ENCODE results near the gene TBX6. TPM values are rescaled to one million over a fixed set of nuclear protein-coding genes. Genes with fewer than 3 reads are reported as not detected.
A peak's percentile ranks its signal among the peaks of the same experiment; 100 is the strongest.

The TBX6 gene
- total RNA-seq, 1 donor from 2014 or later: 2.9 TPM

- H3K4me1 Mint-ChIP-seq (ENCODE audit: low read depth): peaks cover 26% of the 10 kb centered on the region
- intact Hi-C loops (cut with micrococcal nuclease): loop anchor here (1.0 to 10.0 kb wide), 3 partner anchors 11 to 290 kb away; partner anchors contain the start of gene CD2BP2
- H3K27me3 Mint-ChIP-seq (ENCODE audit: low read depth): no peaks in the 10 kb centered on the region
- peak overlapping the region; percentile 99 for H3K27ac Mint-ChIP-seq
- no peaks in the 10 kb centered on the region for H3K9me3 Mint-ChIP-seq
- no peak for DNase-seq (ENCODE audit: low spot score)
- peaks cover 54% of the 10 kb centered on the region for H3K36me3 Mint-ChIP-seq (ENCODE audit: low read depth)
- H3K4me3 Mint-ChIP-seq (ENCODE audit: low read depth): peak overlapping the region; percentile 100
These were observed 27.0 kb downstream of the TBX6 start for GRCh38 chr16:30064729-30065101.

- peaks cover 22% of the 10 kb centered on the region for H3K4me1 Mint-ChIP-seq (ENCODE audit: low read depth)
- H3K27ac Mint-ChIP-seq: peak overlapping the region; percentile 99
- H3K9me3 Mint-ChIP-seq: no peaks in the 10 kb centered on the region
These were observed 27.6 kb downstream of the TBX6 start for GRCh38 chr16:30063893-30064728.

GRCh38 chr16:30063278-30063892 lies 28.3 kb downstream of the TBX6 start:
- H3K27ac Mint-ChIP-seq: peak overlapping the region; percentile 99
- H3K27me3 Mint-ChIP-seq (ENCODE audit: low read depth): no peaks in the 10 kb centered on the region
- peak overlapping the region; percentile 100 for H3K4me3 Mint-ChIP-seq (ENCODE audit: low read depth)
- H3K36me3 Mint-ChIP-seq (ENCODE audit: low read depth): peaks cover 40% of the 10 kb centered on the region
- intact Hi-C loops (cut with micrococcal nuclease): loop anchor here (10.0 kb wide), 1 partner anchor 291 kb away; the partner anchor contains the start of gene CD2BP2
- no peak for DNase-seq (ENCODE audit: low spot score)
- H3K9me3 Mint-ChIP-seq: no peaks in the 10 kb centered on the region
- H3K4me1 Mint-ChIP-seq (ENCODE audit: low read depth): peaks cover 19% of the 10 kb centered on the region

More at GRCh38 chr16:30063893-30064728, 27.6 kb downstream of the TBX6 start:
- Mint-ChIP-seq H3K4me3 (ENCODE audit: low read depth) (peak overlapping the region; percentile 100), H3K36me3 (ENCODE audit: low read depth) (peaks cover 47% of the 10 kb centered on the region), H3K27me3 (ENCODE audit: low read depth) (no peaks in the 10 kb centered on the region)
- intact Hi-C loops (cut with micrococcal nuclease): loop anchor here (10.0 kb wide), 1 partner anchor 291 kb away; the partner anchor contains the start of gene CD2BP2
- DNase-seq (ENCODE audit: low spot score): peak; percentile 66

DNA sequence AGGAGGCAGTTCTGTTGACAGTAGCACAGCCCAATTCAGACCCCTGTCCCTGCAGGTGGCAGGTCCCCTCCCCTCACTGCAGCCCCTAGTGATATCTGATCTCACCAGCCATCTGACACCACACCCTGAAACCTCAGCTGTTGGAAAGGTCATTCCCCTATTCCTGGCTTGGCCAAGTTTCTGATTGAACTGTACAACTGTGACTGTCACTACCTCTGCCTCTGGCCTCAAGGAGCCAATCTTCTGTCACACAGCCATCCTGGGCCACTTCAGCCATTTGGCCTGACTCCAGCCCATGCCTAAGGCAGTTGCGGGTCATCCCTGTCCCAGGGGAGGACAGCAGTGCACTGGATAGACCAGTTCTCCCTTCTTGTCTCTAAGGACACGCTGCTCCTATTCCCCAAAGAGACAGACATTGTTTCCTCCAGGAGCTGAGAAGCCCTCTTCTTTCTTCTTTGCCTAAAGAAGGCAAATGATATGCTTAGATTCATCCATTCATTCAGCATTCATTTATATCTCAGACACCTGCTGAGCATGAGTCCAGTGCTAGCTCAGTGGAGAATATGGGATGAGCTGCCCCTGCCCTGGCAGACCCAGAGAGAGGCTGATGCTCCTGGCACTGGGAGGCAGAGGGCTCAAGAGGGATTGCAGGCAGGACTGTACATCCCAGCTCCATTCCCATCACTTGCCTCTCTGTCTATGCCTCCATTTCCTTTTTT lies 30.7 kb downstream of the TBX6 start:
- Mint-ChIP-seq H3K27me3 (ENCODE audit: low read depth) (no peaks in the 10 kb centered on the region), H3K4me1 (ENCODE audit: low read depth) (peaks cover 5% of the 10 kb centered on the region), H3K27ac (no peak overlapping the region), H3K36me3 (ENCODE audit: low read depth) (peaks cover 19% of the 10 kb centered on the region), H3K9me3 (no peaks in the 10 kb centered on the region), H3K4me3 (ENCODE audit: low read depth) (no peak overlapping the region)
- no peak for DNase-seq (ENCODE audit: low spot score)
- intact Hi-C loops (cut with micrococcal nuclease): loop anchor here (10.0 kb wide), 1 partner anchor 294 kb away; the partner anchor contains the start of gene CD2BP2

DNA sequence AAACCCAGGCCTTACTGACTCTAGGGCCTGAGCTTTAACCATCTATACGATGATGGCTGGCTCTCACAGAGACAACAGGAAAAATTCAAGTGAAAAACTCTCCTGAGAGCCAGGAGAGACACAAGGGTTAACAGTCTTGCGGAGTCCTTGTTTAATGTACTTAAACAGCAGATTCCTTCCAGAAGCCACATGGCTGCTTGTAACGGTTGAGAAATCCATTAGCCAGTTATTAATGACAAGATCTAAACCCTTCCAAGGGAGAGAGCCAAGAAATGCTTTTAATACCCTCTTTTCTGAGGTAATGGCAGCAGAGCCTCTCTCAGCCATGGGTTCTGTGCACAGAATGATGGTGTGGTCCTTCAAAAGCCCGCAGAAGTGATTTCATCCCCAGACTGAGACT lies 31.4 kb downstream of the TBX6 start:
- Mint-ChIP-seq H3K9me3 (no peaks in the 10 kb centered on the region), H3K27ac (no peak overlapping the region), H3K27me3 (ENCODE audit: low read depth) (no peaks in the 10 kb centered on the region), H3K4me1 (ENCODE audit: low read depth) (peaks cover 7% of the 10 kb centered on the region), H3K4me3 (ENCODE audit: low read depth) (no peak overlapping the region), H3K36me3 (ENCODE audit: low read depth) (peaks cover 12% of the 10 kb centered on the region)
- intact Hi-C loops (cut with micrococcal nuclease): loop anchor here (10.0 kb wide), 1 partner anchor 294 kb away; the partner anchor contains the start of gene CD2BP2
- no peak for DNase-seq (ENCODE audit: low spot score)

- H3K36me3 Mint-ChIP-seq (ENCODE audit: low read depth): no peaks in the 10 kb centered on the region
- no peak overlapping the region for H3K27ac Mint-ChIP-seq
- no peaks in the 10 kb centered on the region for H3K9me3 Mint-ChIP-seq
- peak; percentile 45 for DNase-seq (ENCODE audit: low spot score)
- intact Hi-C loops (cut with micrococcal nuclease): no loop called here
- H3K27me3 Mint-ChIP-seq (ENCODE audit: low read depth): no peaks in the 10 kb centered on the region
- peaks cover 25% of the 10 kb centered on the region for H3K4me1 Mint-ChIP-seq (ENCODE audit: low read depth)
- H3K4me3 Mint-ChIP-seq (ENCODE audit: low read depth): peak overlapping the region; percentile 64
These were observed 36.7 kb downstream of the TBX6 start for GRCh38 chr16:30054959-30055553.

- intact Hi-C loops (cut with micrococcal nuclease): no loop called here
- peaks cover 25% of the 10 kb centered on the region for H3K4me1 Mint-ChIP-seq (ENCODE audit: low read depth)
- no peaks in the 10 kb centered on the region for H3K9me3 Mint-ChIP-seq
- peak overlapping the region; percentile 64 for H3K4me3 Mint-ChIP-seq (ENCODE audit: low read depth)
- DNase-seq (ENCODE audit: low spot score): no peak
- no peaks in the 10 kb centered on the region for H3K36me3 Mint-ChIP-seq (ENCODE audit: low read depth)
- no peaks in the 10 kb centered on the region for H3K27me3 Mint-ChIP-seq (ENCODE audit: low read depth)
- no peak overlapping the region for H3K27ac Mint-ChIP-seq
These were observed 37.3 kb downstream of the TBX6 start for GRCh38 chr16:30054451-30054850.

- no peak overlapping the region for H3K27ac Mint-ChIP-seq
- peaks cover 25% of the 10 kb centered on the region for H3K4me1 Mint-ChIP-seq (ENCODE audit: low read depth)
- DNase-seq (ENCODE audit: low spot score): no peak
- no peaks in the 10 kb centered on the region for H3K9me3 Mint-ChIP-seq
- H3K4me3 Mint-ChIP-seq (ENCODE audit: low read depth): peak overlapping the region; percentile 75
- intact Hi-C loops (cut with micrococcal nuclease): loop anchor here (1.0 kb wide), 1 partner anchor 12 kb away; the partner anchor contains the start of gene ALDOA
- no peaks in the 10 kb centered on the region for H3K27me3 Mint-ChIP-seq (ENCODE audit: low read depth)
- H3K36me3 Mint-ChIP-seq (ENCODE audit: low read depth): no peaks in the 10 kb centered on the region
These were observed 38.2 kb downstream of the TBX6 start for GRCh38 chr16:30053376-30054015.

DNA sequence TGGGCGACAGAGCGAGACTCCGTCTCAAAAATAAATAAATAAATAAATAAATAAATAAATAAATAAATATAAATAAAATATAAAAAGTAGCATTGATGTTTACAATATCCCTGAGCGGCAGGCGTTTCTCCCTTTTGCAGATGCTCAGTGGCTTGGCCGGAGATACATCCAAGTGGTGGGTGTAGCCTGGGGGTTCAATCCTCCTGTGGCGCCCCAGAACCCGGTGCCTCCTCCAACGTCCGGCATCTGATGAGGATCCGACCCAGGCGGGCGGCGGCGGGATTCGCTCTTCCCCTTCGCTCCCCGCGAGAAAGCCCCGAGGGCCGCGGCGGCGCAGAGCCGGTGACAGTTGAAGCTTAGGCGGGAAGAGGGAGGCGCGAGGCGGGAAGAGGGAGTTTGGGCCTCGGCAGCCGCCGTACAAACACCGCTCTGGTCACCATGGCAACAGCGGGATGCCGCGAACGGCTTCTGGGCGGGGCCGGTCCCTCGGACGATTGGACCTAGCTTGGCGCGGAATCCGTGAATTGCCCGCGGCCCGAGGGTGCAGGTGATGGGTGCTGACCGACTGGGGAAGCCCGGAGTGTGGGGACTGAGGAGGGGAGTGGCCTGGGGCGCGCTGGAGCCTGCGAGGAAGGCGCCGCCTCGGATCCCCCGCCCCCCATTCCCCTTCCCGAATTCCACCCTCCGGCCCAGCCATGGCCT lies 38.9 kb downstream of the TBX6 start:
- no peaks in the 10 kb centered on the region for H3K27me3 Mint-ChIP-seq (ENCODE audit: low read depth)
- peak; percentile 91 for DNase-seq (ENCODE audit: low spot score)
- H3K9me3 Mint-ChIP-seq: no peaks in the 10 kb centered on the region
- H3K4me1 Mint-ChIP-seq (ENCODE audit: low read depth): peaks cover 25% of the 10 kb centered on the region
- H3K27ac Mint-ChIP-seq: peak overlapping the region; percentile 76
- intact Hi-C loops (cut with micrococcal nuclease): loop anchor here (1.0 kb wide), 1 partner anchor 12 kb away; the partner anchor contains the start of gene ALDOA
- no peaks in the 10 kb centered on the region for H3K36me3 Mint-ChIP-seq (ENCODE audit: low read depth)
- peak overlapping the region; percentile 84 for H3K4me3 Mint-ChIP-seq (ENCODE audit: low read depth)

DNA sequence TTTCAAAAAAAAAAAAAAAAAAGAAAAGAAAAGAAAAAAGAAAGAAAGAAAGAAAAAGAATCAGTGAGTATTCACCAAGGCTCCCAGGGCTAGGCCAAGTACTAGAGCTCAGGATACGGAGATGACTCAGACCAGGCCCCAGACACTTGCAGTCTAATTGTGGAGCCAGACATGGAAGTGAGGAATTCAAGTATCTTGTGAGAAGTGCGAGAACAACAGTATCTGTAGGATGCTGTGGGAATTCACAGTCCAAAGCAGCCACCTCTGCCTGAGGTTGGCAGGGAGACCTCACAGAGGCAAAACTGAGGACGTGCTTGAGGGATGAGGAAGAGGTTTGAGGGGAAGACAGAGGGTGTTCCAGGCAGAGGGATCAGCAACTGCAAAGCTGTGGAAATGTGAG lies 40.2 kb downstream of the TBX6 start:
- no peaks in the 10 kb centered on the region for H3K27me3 Mint-ChIP-seq (ENCODE audit: low read depth)
- H3K4me1 Mint-ChIP-seq (ENCODE audit: low read depth): peaks cover 25% of the 10 kb centered on the region
- H3K36me3 Mint-ChIP-seq (ENCODE audit: low read depth): no peaks in the 10 kb centered on the region
- peak overlapping the region; percentile 85 for H3K4me3 Mint-ChIP-seq (ENCODE audit: low read depth)
- no peaks in the 10 kb centered on the region for H3K9me3 Mint-ChIP-seq
- H3K27ac Mint-ChIP-seq: peak overlapping the region; percentile 82
- intact Hi-C loops (cut with micrococcal nuclease): no loop called here
- no peak for DNase-seq (ENCODE audit: low spot score)

GRCh38 chr16:30049871-30050270 lies 41.9 kb downstream of the TBX6 start:
- no peak overlapping the region for H3K4me3 Mint-ChIP-seq (ENCODE audit: low read depth)
- DNase-seq (ENCODE audit: low spot score): no peak
- H3K4me1 Mint-ChIP-seq (ENCODE audit: low read depth): peaks cover 21% of the 10 kb centered on the region
- H3K36me3 Mint-ChIP-seq (ENCODE audit: low read depth): no peaks in the 10 kb centered on the region
- no peak overlapping the region for H3K27ac Mint-ChIP-seq
- no peaks in the 10 kb centered on the region for H3K27me3 Mint-ChIP-seq (ENCODE audit: low read depth)
- intact Hi-C loops (cut with micrococcal nuclease): no loop called here
- H3K9me3 Mint-ChIP-seq: no peaks in the 10 kb centered on the region
